ENCODE measurements around the gene ATXN7.

ATXN7 gene

GRCh38 chr3:64023187-64023860 lies 159.7 kb downstream of the ATXN7 start, which contains the start of gene PSMD6:
PSMD6 (minus strand) TSS chr3:64023494; CDS start chr3:64023419, 75 bp downstream.
- Histone ChIP-seq H3K36me3 (ENCODE audit: control insufficient read depth in 1 of 2, insufficient read depth in 2 of 2, low read length in 2 of 2) (peaks cover 2 to 18% of the 10 kb centered on the region in 2 donors), H3K4me3 (ENCODE audit: low read depth in 1 of 2, low read length in 2 of 2) (peak within 1 kb of the TSS; percentile 97 to 99), H3K4me1 (ENCODE audit: control insufficient read depth in 1 of 2, insufficient read depth in 2 of 2, low read length in 2 of 2) (peaks cover 13% of the 10 kb centered on the region in 2 donors), H3K27ac (ENCODE audit: low read depth, low read length) (no peak within 1 kb of the TSS), H3K9me3 (ENCODE audit: control insufficient read depth in 1 of 2, low read length in 2 of 2) (no peaks in the 10 kb centered on the region), H3K9ac (ENCODE audit: low read depth in 1 of 2, low read length in 2 of 2) (peak within 1 kb of the TSS; percentile 96 to 97), H3K27me3 (ENCODE audit: control insufficient read depth in 1 of 2, insufficient read depth in 2 of 2, low read length in 2 of 2) (peaks cover 5% of the 10 kb centered on the region in 2 donors)

GRCh38 chr3:64023861-64024223 lies 160.2 kb downstream of the ATXN7 start:
- Histone ChIP-seq H3K9ac (ENCODE audit: low read depth in 1 of 2, low read length in 2 of 2) (peak overlapping the region; percentile 96 to 97), H3K9me3 (ENCODE audit: control insufficient read depth in 1 of 2, low read length in 2 of 2) (no peaks in the 10 kb centered on the region), H3K27me3 (ENCODE audit: control insufficient read depth in 1 of 2, insufficient read depth in 2 of 2, low read length in 2 of 2) (peaks cover 5 to 7% of the 10 kb centered on the region in 2 donors), H3K36me3 (ENCODE audit: control insufficient read depth in 1 of 2, insufficient read depth in 2 of 2, low read length in 2 of 2) (peaks cover 0 to 13% of the 10 kb centered on the region in 2 donors), H3K4me1 (ENCODE audit: control insufficient read depth in 1 of 2, insufficient read depth in 2 of 2, low read length in 2 of 2) (peaks cover 13% of the 10 kb centered on the region in 2 donors), H3K4me3 (ENCODE audit: low read depth in 1 of 2, low read length in 2 of 2) (peak overlapping the region; percentile 97 to 99), H3K27ac (ENCODE audit: low read depth, low read length) (no peak overlapping the region)

- Histone ChIP-seq H3K4me1 (ENCODE audit: control insufficient read depth in 1 of 2, insufficient read depth in 2 of 2, low read length in 2 of 2) (peaks cover 13% of the 10 kb centered on the region in 2 donors), H3K9me3 (ENCODE audit: control insufficient read depth in 1 of 2, low read length in 2 of 2) (no peaks in the 10 kb centered on the region), H3K27me3 (ENCODE audit: control insufficient read depth in 1 of 2, insufficient read depth in 2 of 2, low read length in 2 of 2) (peaks cover 5 to 7% of the 10 kb centered on the region in 2 donors), H3K36me3 (ENCODE audit: control insufficient read depth in 1 of 2, insufficient read depth in 2 of 2, low read length in 2 of 2) (no peaks in the 10 kb centered on the region), H3K27ac (ENCODE audit: low read depth, low read length) (no peak overlapping the region), H3K4me3 (ENCODE audit: low read depth in 1 of 2, low read length in 2 of 2) (no peak overlapping the region), H3K9ac (ENCODE audit: low read depth in 1 of 2, low read length in 2 of 2) (no peak overlapping the region)
Observed at GRCh38 chr3:64026346-64026745, 162.7 kb downstream of the ATXN7 start.

GRCh38 chr3:64027658-64028057 lies 164.0 kb downstream of the ATXN7 start:
- Histone ChIP-seq H3K4me3 (ENCODE audit: low read depth in 1 of 2, low read length in 2 of 2) (no peak overlapping the region), H3K4me1 (ENCODE audit: control insufficient read depth in 1 of 2, insufficient read depth in 2 of 2, low read length in 2 of 2) (peaks cover 2 to 4% of the 10 kb centered on the region in 2 donors), H3K9ac (ENCODE audit: low read depth in 1 of 2, low read length in 2 of 2) (no peak overlapping the region), H3K9me3 (ENCODE audit: control insufficient read depth in 1 of 2, low read length in 2 of 2) (no peaks in the 10 kb centered on the region), H3K27ac (ENCODE audit: low read depth, low read length) (no peak overlapping the region), H3K36me3 (ENCODE audit: control insufficient read depth in 1 of 2, insufficient read depth in 2 of 2, low read length in 2 of 2) (no peaks in the 10 kb centered on the region), H3K27me3 (ENCODE audit: control insufficient read depth in 1 of 2, insufficient read depth in 2 of 2, low read length in 2 of 2) (peaks cover 5 to 7% of the 10 kb centered on the region in 2 donors)

GRCh38 chr3:64028754-64029153 lies 165.1 kb downstream of the ATXN7 start:
- H3K27me3 ChIP-seq (ENCODE audit: control insufficient read depth in 1 of 2, insufficient read depth in 2 of 2, low read length in 2 of 2): peaks cover 5 to 7% of the 10 kb centered on the region in 2 donors
- no peak overlapping the region for H3K4me3 ChIP-seq (ENCODE audit: low read depth in 1 of 2, low read length in 2 of 2)
- no peak overlapping the region for H3K9ac ChIP-seq (ENCODE audit: low read depth in 1 of 2, low read length in 2 of 2)
- no peaks in the 10 kb centered on the region for H3K36me3 ChIP-seq (ENCODE audit: control insufficient read depth in 1 of 2, insufficient read depth in 2 of 2, low read length in 2 of 2)
- H3K9me3 ChIP-seq (ENCODE audit: control insufficient read depth in 1 of 2, low read length in 2 of 2): no peaks in the 10 kb centered on the region
- peaks cover 0 to 1% of the 10 kb centered on the region in 2 donors for H3K4me1 ChIP-seq (ENCODE audit: control insufficient read depth in 1 of 2, insufficient read depth in 2 of 2, low read length in 2 of 2)
- H3K27ac ChIP-seq (ENCODE audit: low read depth, low read length): no peak overlapping the region

- no peaks in the 10 kb centered on the region for H3K4me1 ChIP-seq (ENCODE audit: control insufficient read depth in 1 of 2, insufficient read depth in 2 of 2, low read length in 2 of 2)
- no peaks in the 10 kb centered on the region for H3K9me3 ChIP-seq (ENCODE audit: control insufficient read depth in 1 of 2, low read length in 2 of 2)
- H3K4me3 ChIP-seq (ENCODE audit: low read depth in 1 of 2, low read length in 2 of 2): no peak overlapping the region
- no peaks in the 10 kb centered on the region for H3K36me3 ChIP-seq (ENCODE audit: control insufficient read depth in 1 of 2, insufficient read depth in 2 of 2, low read length in 2 of 2)
- no peak overlapping the region for H3K27ac ChIP-seq (ENCODE audit: low read depth, low read length)
- H3K9ac ChIP-seq (ENCODE audit: low read depth in 1 of 2, low read length in 2 of 2): no peak overlapping the region
- peaks cover 5 to 7% of the 10 kb centered on the region in 2 donors for H3K27me3 ChIP-seq (ENCODE audit: control insufficient read depth in 1 of 2, insufficient read depth in 2 of 2, low read length in 2 of 2)
Observed at GRCh38 chr3:64029287-64029686, 165.6 kb downstream of the ATXN7 start.

- H3K27me3 ChIP-seq (ENCODE audit: control insufficient read depth in 1 of 2, insufficient read depth in 2 of 2, low read length in 2 of 2): peaks cover 5 to 7% of the 10 kb centered on the region in 2 donors
- H3K4me3 ChIP-seq (ENCODE audit: low read depth in 1 of 2, low read length in 2 of 2): peak overlapping the region; percentile 59 to 68
- no peaks in the 10 kb centered on the region for H3K36me3 ChIP-seq (ENCODE audit: control insufficient read depth in 1 of 2, insufficient read depth in 2 of 2, low read length in 2 of 2)
- H3K4me1 ChIP-seq (ENCODE audit: control insufficient read depth in 1 of 2, insufficient read depth in 2 of 2, low read length in 2 of 2): no peaks in the 10 kb centered on the region
- H3K9me3 ChIP-seq (ENCODE audit: control insufficient read depth in 1 of 2, low read length in 2 of 2): no peaks in the 10 kb centered on the region
- no peak overlapping the region for H3K27ac ChIP-seq (ENCODE audit: low read depth, low read length)
- H3K9ac ChIP-seq (ENCODE audit: low read depth in 1 of 2, low read length in 2 of 2): no peak overlapping the region
Observed at GRCh38 chr3:64030741-64031140, 167.1 kb downstream of the ATXN7 start.

- H3K27me3 ChIP-seq (ENCODE audit: control insufficient read depth in 1 of 2, insufficient read depth in 2 of 2, low read length in 2 of 2): peaks cover 5 to 7% of the 10 kb centered on the region in 2 donors
- no peaks in the 10 kb centered on the region for H3K4me1 ChIP-seq (ENCODE audit: control insufficient read depth in 1 of 2, insufficient read depth in 2 of 2, low read length in 2 of 2)
- H3K9me3 ChIP-seq (ENCODE audit: control insufficient read depth in 1 of 2, low read length in 2 of 2): no peaks in the 10 kb centered on the region
- H3K36me3 ChIP-seq (ENCODE audit: control insufficient read depth in 1 of 2, insufficient read depth in 2 of 2, low read length in 2 of 2): no peaks in the 10 kb centered on the region
- no peak overlapping the region for H3K9ac ChIP-seq (ENCODE audit: low read depth in 1 of 2, low read length in 2 of 2)
- no peak overlapping the region for H3K4me3 ChIP-seq (ENCODE audit: low read depth in 1 of 2, low read length in 2 of 2)
- no peak overlapping the region for H3K27ac ChIP-seq (ENCODE audit: low read depth, low read length)
Observed at GRCh38 chr3:64031540-64032508, 168.2 kb downstream of the ATXN7 start.

GRCh38 chr3:64033069-64033468 lies 169.4 kb downstream of the ATXN7 start:
- Histone ChIP-seq H3K9me3 (ENCODE audit: control insufficient read depth in 1 of 2, low read length in 2 of 2) (no peaks in the 10 kb centered on the region), H3K9ac (ENCODE audit: low read depth in 1 of 2, low read length in 2 of 2) (no peak overlapping the region), H3K4me1 (ENCODE audit: control insufficient read depth in 1 of 2, insufficient read depth in 2 of 2, low read length in 2 of 2) (no peaks in the 10 kb centered on the region), H3K27me3 (ENCODE audit: control insufficient read depth in 1 of 2, insufficient read depth in 2 of 2, low read length in 2 of 2) (peaks cover under 1 to 5% of the 10 kb centered on the region in 2 donors), H3K36me3 (ENCODE audit: control insufficient read depth in 1 of 2, insufficient read depth in 2 of 2, low read length in 2 of 2) (no peaks in the 10 kb centered on the region), H3K4me3 (ENCODE audit: low read depth in 1 of 2, low read length in 2 of 2) (no peak overlapping the region), H3K27ac (ENCODE audit: low read depth, low read length) (no peak overlapping the region)

GRCh38 chr3:64037084-64037483 lies 173.4 kb downstream of the ATXN7 start:
- H3K27ac ChIP-seq (ENCODE audit: low read depth, low read length): no peak overlapping the region
- H3K4me1 ChIP-seq (ENCODE audit: control insufficient read depth in 1 of 2, insufficient read depth in 2 of 2, low read length in 2 of 2): no peaks in the 10 kb centered on the region
- H3K9ac ChIP-seq (ENCODE audit: low read depth in 1 of 2, low read length in 2 of 2): no peak overlapping the region
- no peaks in the 10 kb centered on the region for H3K9me3 ChIP-seq (ENCODE audit: control insufficient read depth in 1 of 2, low read length in 2 of 2)
- no peaks in the 10 kb centered on the region for H3K27me3 ChIP-seq (ENCODE audit: control insufficient read depth in 1 of 2, insufficient read depth in 2 of 2, low read length in 2 of 2)
- no peaks in the 10 kb centered on the region for H3K36me3 ChIP-seq (ENCODE audit: control insufficient read depth in 1 of 2, insufficient read depth in 2 of 2, low read length in 2 of 2)
- H3K4me3 ChIP-seq (ENCODE audit: low read depth in 1 of 2, low read length in 2 of 2): no peak overlapping the region
